Ishikawa (cell line): ENCODE data around the gene NAV2.

Experiments used
- CEBPB ChIP-seq: IDR thresholded peaks from 2 replicates; pipeline ENCODE4 v1.6.1; 2012
- CREB1 ChIP-seq: IDR thresholded peaks from 2 replicates; pipeline ENCODE4 v1.6.1; 2012; ENCODE audit warnings: low read depth
- EGR1 ChIP-seq: IDR thresholded peaks from 2 replicates; pipeline ENCODE4 v1.6.1; 2012
- EP300 ChIP-seq: IDR thresholded peaks from 2 replicates; pipeline ENCODE4 v1.6.1; 2012; ENCODE audit warnings: borderline replicate concordance
- FOXM1 ChIP-seq: IDR thresholded peaks from 2 replicates; pipeline ENCODE4 v1.6.1; 2012; ENCODE audit warnings: low read depth, borderline replicate concordance
- MAX ChIP-seq: IDR thresholded peaks from 2 replicates; pipeline ENCODE4 v1.6.1; 2012
- NFIC ChIP-seq: IDR thresholded peaks from 2 replicates; pipeline ENCODE4 v1.6.1; 2012
- RAD21 ChIP-seq: IDR thresholded peaks from 2 replicates; pipeline ENCODE4 v1.6.1; 2012; ENCODE audit warnings: low read depth
- REST ChIP-seq: IDR thresholded peaks from 2 replicates; pipeline ENCODE4 v1.6.1; 2012; ENCODE audit warnings: low read depth, mild to moderate bottlenecking
- TAF1 ChIP-seq: IDR thresholded peaks from 2 replicates; pipeline ENCODE4 v1.6.1; 2012; ENCODE audit warnings: low read depth, mild to moderate bottlenecking
- TCF12 ChIP-seq: IDR thresholded peaks from 2 replicates; pipeline ENCODE4 v1.6.1; 2012; ENCODE audit warnings: low read depth
- TEAD4 ChIP-seq: IDR thresholded peaks from 2 replicates; pipeline ENCODE4 v1.6.1; 2012
- USF1 ChIP-seq: IDR thresholded peaks from 2 replicates; pipeline ENCODE4 v1.6.1; 2012
- YY1 ChIP-seq: IDR thresholded peaks from 2 replicates; pipeline ENCODE4 v1.6.1; 2012; ENCODE audit warnings: low read depth
- ZBTB7A ChIP-seq: IDR thresholded peaks from 2 replicates; pipeline ENCODE4 v1.6.1; 2012; ENCODE audit warnings: low read depth

NAV2 gene

GRCh38 chr11:19934828-19935259, 222.2 kb downstream of the NAV2 start:
- TF ChIP-seq YY1 (no peak), MAX (no peak), FOXM1 (no peak), CREB1 (no peak), EP300 (no peak), REST (no peak), NFIC (no peak), RAD21 (no peak), USF1 (no peak), TEAD4 (no peak), TCF12 (no peak), TAF1 (no peak), CEBPB (no peak), EGR1 (no peak), ZBTB7A (no peak)

- TF ChIP-seq CEBPB (no peak), CREB1 (no peak), TAF1 (no peak), TEAD4 (no peak), MAX (no peak), YY1 (no peak), ZBTB7A (no peak), USF1 (no peak), TCF12 (no peak), NFIC (no peak), REST (no peak), EP300 (no peak), EGR1 (no peak), RAD21 (no peak), FOXM1 (no peak)
These were observed 222.9 kb downstream of the NAV2 start for GRCh38 chr11:19935507-19935906.

- no peak for TF ChIP-seq YY1
- no peak for TF ChIP-seq EGR1
- no peak for TF ChIP-seq FOXM1
- TF ChIP-seq CREB1: no peak
- no peak for TF ChIP-seq RAD21
- no peak for TF ChIP-seq CEBPB
- TF ChIP-seq NFIC: no peak
- no peak for TF ChIP-seq TEAD4
- no peak for TF ChIP-seq TAF1
- TF ChIP-seq ZBTB7A: no peak
- TF ChIP-seq REST: no peak
- TF ChIP-seq USF1: no peak
- no peak for TF ChIP-seq MAX
- no peak for TF ChIP-seq TCF12
- no peak for TF ChIP-seq EP300
These were observed 223.8 kb downstream of the NAV2 start for GRCh38 chr11:19936461-19936860.
